IMR-90 (cell line): ENCODE measurements around the gene DDA1. TPM values are rescaled to one million over a fixed set of nuclear protein-coding genes. Genes with fewer than 3 reads are reported as not detected.

ENCODE experiments used
- ATAC-seq: fragments of 200-7000 bp; cut with Tn5 transposase; 2 replicates; pipeline ENCODE4 v1.9.1; 2020; ENCODE audit warnings: low read depth, mild to moderate bottlenecking, moderate library complexity
- BruUV-seq: library from RNA; stranded (reverse); fragments of 400-500 nt; replicated peaks from 2 replicates; lab custom pipeline; 2021; lab: Mats Ljungman, UMichigan
- CTCF ChIA-PET: fragments of 300-600 bp; formaldehyde crosslinking; extraction: SDS; loops from one replicate; lab custom pipeline; 2021; ENCODE audit warnings: antibody characterized with exemption; lab: Yijun Ruan, JAX
- POLR2A ChIA-PET: fragments of 300-600 bp; sonication (Branson Sonifier 250); formaldehyde crosslinking; loops from one replicate; lab custom pipeline; 2022; ENCODE audit warnings: antibody characterized with exemption; ENCODE audit not compliant: unreplicated experiment; lab: Charles Lee
- DNase-seq: peaks from one replicate; pipeline ENCODE4 v3.0.0; 2013
- H2AFZ ChIP-seq: replicated peaks from 2 replicates; pipeline ENCODE3; 2013; ENCODE audit warnings: low read length, mild to moderate bottlenecking; ENCODE audit not compliant: poor library complexity
- H2AK5ac ChIP-seq: 2 replicates; pipeline ENCODE4 v1.6.1; 2013; ENCODE audit warnings: low read depth, low read length, inconsistent platforms
- H2AK9ac ChIP-seq: replicated peaks from 2 replicates; pipeline ENCODE3; 2013; ENCODE audit warnings: mild to moderate bottlenecking, low read depth, low read length, moderate library complexity; ENCODE audit not compliant: poor library complexity
- H2BK120ac ChIP-seq: 2 replicates; pipeline ENCODE4 v1.6.1; 2013; ENCODE audit warnings: low read depth, low read length, inconsistent platforms
- H2BK15ac ChIP-seq: 3 replicates; pipeline ENCODE4 v1.6.1; 2013; ENCODE audit warnings: low read depth, low read length, inconsistent platforms
- H2BK20ac ChIP-seq: 2 replicates; pipeline ENCODE4 v1.6.1; 2013; ENCODE audit warnings: low read depth, mild to moderate bottlenecking, inconsistent platforms, low read length, moderate library complexity
- H2BK5ac ChIP-seq: 2 replicates; pipeline ENCODE4 v1.6.1; 2013; ENCODE audit warnings: mild to moderate bottlenecking, low read depth, low read length, inconsistent platforms; ENCODE audit not compliant: poor library complexity, severe bottlenecking
- H3K14ac ChIP-seq: replicated peaks from 2 replicates; pipeline ENCODE4 v1.6.1; 2013; ENCODE audit warnings: low read depth, low read length, inconsistent platforms
- H3K18ac ChIP-seq: 2 replicates; pipeline ENCODE4 v1.6.1; 2013; ENCODE audit warnings: low read depth, low read length, control low read depth
- H3K23ac ChIP-seq: 2 replicates; pipeline ENCODE4 v1.6.1; 2013; ENCODE audit warnings: low read depth, low read length, inconsistent platforms
- H3K27ac ChIP-seq: 2 replicates; pipeline ENCODE4 v1.5.1; 2013; ENCODE audit warnings: mild to moderate bottlenecking, control low read depth, low read length; ENCODE audit not compliant: insufficient read depth
- H3K27me3 ChIP-seq: 2 replicates; pipeline ENCODE4 v1.6.1; 2013; ENCODE audit warnings: low read length; ENCODE audit not compliant: control insufficient read depth, insufficient read depth
- H3K36me3 ChIP-seq: 2 replicates; pipeline ENCODE4 v1.6.1; 2013; ENCODE audit warnings: low read length, mixed read lengths; ENCODE audit not compliant: control insufficient read depth, insufficient read depth
- H3K4ac ChIP-seq: 2 replicates; pipeline ENCODE4 v1.6.1; 2013; ENCODE audit warnings: low read depth, low read length, inconsistent platforms
- H3K4me1 ChIP-seq: 2 replicates; pipeline ENCODE4 v1.6.1; 2013; ENCODE audit warnings: low read length, mixed read lengths; ENCODE audit not compliant: control insufficient read depth, insufficient read depth
- H3K4me2 ChIP-seq: 2 replicates; pipeline ENCODE4 v1.6.1; 2013; ENCODE audit warnings: low read depth, mild to moderate bottlenecking, control low read depth, low read length, moderate library complexity
- H3K4me3 ChIP-seq: 2 replicates; pipeline ENCODE4 v1.5.1; 2013; ENCODE audit warnings: low read depth, mild to moderate bottlenecking, control low read depth, low read length, moderate library complexity; ENCODE audit not compliant: insufficient read depth
- H3K56ac ChIP-seq: 2 replicates; pipeline ENCODE4 v1.6.1; 2013; ENCODE audit warnings: low read length, inconsistent platforms; ENCODE audit not compliant: insufficient read depth; ENCODE audit errors: extremely low read depth
- H3K79me1 ChIP-seq, 2 experiments: 2 replicates each; pipeline ENCODE4 v1.6.1; 2013; ENCODE audit warnings: low read length in 2 of 2, inconsistent platforms in 1 of 2, low read depth in 1 of 2
- H3K9ac ChIP-seq: 2 replicates; pipeline ENCODE4 v1.6.1; 2013; ENCODE audit warnings: low read depth, low read length, control low read depth
- H3K9me1 ChIP-seq: 2 replicates; pipeline ENCODE4 v1.6.1; 2013; ENCODE audit warnings: low read length, inconsistent platforms; ENCODE audit not compliant: insufficient read depth
- H3K9me3 ChIP-seq: 2 replicates; pipeline ENCODE4 v1.6.1; 2013; ENCODE audit warnings: low read length; ENCODE audit not compliant: control insufficient read depth, insufficient read depth
- H4K20me1 ChIP-seq: 2 replicates; pipeline ENCODE4 v1.6.1; 2013; ENCODE audit warnings: low read length, inconsistent platforms; ENCODE audit not compliant: insufficient read depth
- H4K5ac ChIP-seq: 2 replicates; pipeline ENCODE4 v1.6.1; 2013; ENCODE audit warnings: mild to moderate bottlenecking, low read depth, low read length, control low read depth
- H4K8ac ChIP-seq, 2 experiments: 2 replicates each; pipeline ENCODE4 v1.6.1; 2013; ENCODE audit warnings: low read depth in 2 of 2, low read length in 2 of 2, control low read depth in 1 of 2, inconsistent platforms in 1 of 2
- H4K91ac ChIP-seq: 2 replicates; pipeline ENCODE4 v1.6.1; 2013; ENCODE audit warnings: low read depth, low read length, inconsistent platforms; ENCODE audit not compliant: insufficient read depth
- FOS ChIP-seq: fragments of 150-350 bp; IDR thresholded peaks from 2 replicates; pipeline ENCODE4 v1.6.1; 2016; ENCODE audit warnings: low read depth, low read length
- RFX5 ChIP-seq: IDR thresholded peaks from 2 replicates; pipeline ENCODE4 v1.8.0; 2012; ENCODE audit warnings: low read depth, mild to moderate bottlenecking, low read length, moderate library complexity
- WGBS, 2 experiments: methylation state at CpG; one replicate each; pipeline versions ENCODE4 v1.1.5 to v1.1.7; 2013; ENCODE audit warnings: missing lambda C conversion rate in 2 of 2; ENCODE audit not compliant: insufficient read length in 1 of 2; ENCODE audit errors: extremely low coverage in 2 of 2; 5-methylcytosine and 5-hydroxymethylcytosine counted together
- dilution Hi-C: fragments of 300-500 bp; cut with HindIII; formaldehyde crosslinking; loops from one replicate; pipeline ENCODE4 v1.14.3; 2018; ENCODE audit warnings: low sequenced_read_pairs; ENCODE audit not compliant: unreplicated experiment
- in situ Hi-C: fragments of 300-500 bp; cut with MboI; formaldehyde crosslinking; loops from 3 replicates; pipeline ENCODE4 v1.14.3; 2019; ENCODE audit warnings: low sequenced_read_pairs, inconsistent platforms, mixed read lengths
- intact Hi-C: fragments of 100-400 bp; cut with micrococcal nuclease; formaldehyde crosslinking; loops from 2 replicates; pipeline ENCODE4 v1.10.0; 2022
- polyA plus RNA-seq, 3 experiments: library from polyadenylated mRNA; depleted of rRNA; stranded (reverse); fragments of >200 nt; gene quantifications; 2 replicates each; pipeline ENCODE4 v1.2.3, GENCODE V29; 2012; ENCODE audit warnings: low replicate concordance in 1 of 3
- total RNA-seq: library from RNA; depleted of rRNA; stranded (reverse); fragments of >200 nt; gene quantifications from 2 replicates; pipeline ENCODE4 v1.2.3, GENCODE V29; 2012

DDA1 gene
- total and polyA plus RNA-seq, 2 of the 4 experiments (the other 2 are of a cell fraction), result 33.7 to 87.2 TPM

GRCh38 chr19:17341845-17342244 is 32.5 kb downstream of the DDA1 start:
- dilution Hi-C loops, result no loop called here
- no peak overlapping the region for H2BK15ac ChIP-seq
- H3K23ac ChIP-seq, result no peak overlapping the region
- no peak overlapping the region for H2BK20ac ChIP-seq
- H3K4me1 ChIP-seq, result peaks cover 4% of the 10 kb centered on the region
- ChIA-PET POLR2A (no interaction called here), CTCF (no interaction called here)
- in situ Hi-C loops, result no loop called here
- no peak overlapping the region for H3K14ac ChIP-seq
- no peak overlapping the region for H3K27ac ChIP-seq
- no peak overlapping the region for H3K4me3 ChIP-seq
- H3K9ac ChIP-seq, result no peak overlapping the region
- H2AFZ ChIP-seq, result no peak overlapping the region
- H3K4ac ChIP-seq, result no peak overlapping the region
- BruUV-seq, result no TSS peak
- no peak overlapping the region for H2BK5ac ChIP-seq
- 88% methylated on average over 1 of the region's 7 CpGs; no CpG with 5 or more reads in 1 of the 2 experiments for WGBS, 2 experiments
- H3K27me3 ChIP-seq, result no peaks in the 10 kb centered on the region
- H3K56ac ChIP-seq, result no peak overlapping the region
- no peaks in the 10 kb centered on the region for H4K20me1 ChIP-seq
- H2AK5ac ChIP-seq, result no peak overlapping the region
- no peak overlapping the region for H2BK120ac ChIP-seq
- no peak overlapping the region for H2AK9ac ChIP-seq
- DNase-seq (no peak), ATAC-seq (no peak)
- no peaks in the 10 kb centered on the region for H3K9me1 ChIP-seq
- H3K18ac ChIP-seq, result no peak overlapping the region
- TF ChIP-seq FOS, result no peak
- TF ChIP-seq RFX5, result no peak
- H3K36me3 ChIP-seq, result peaks cover 5% of the 10 kb centered on the region; the same call in 1 of the 2 replicates
- no peak overlapping the region for H4K8ac ChIP-seq
- no peaks in the 10 kb centered on the region for H3K9me3 ChIP-seq
- no peak overlapping the region for H4K91ac ChIP-seq
- no peak overlapping the region for H4K5ac ChIP-seq
- intact Hi-C loops, result no loop called here
- H3K79me1 ChIP-seq, result peaks cover 7 to 15% of the 10 kb centered on the region in 2 experiments; a peak in 3 of 4 replicates
- no peak overlapping the region for H3K4me2 ChIP-seq
